ENCODE measurements around the gene COG5.

DNA sequence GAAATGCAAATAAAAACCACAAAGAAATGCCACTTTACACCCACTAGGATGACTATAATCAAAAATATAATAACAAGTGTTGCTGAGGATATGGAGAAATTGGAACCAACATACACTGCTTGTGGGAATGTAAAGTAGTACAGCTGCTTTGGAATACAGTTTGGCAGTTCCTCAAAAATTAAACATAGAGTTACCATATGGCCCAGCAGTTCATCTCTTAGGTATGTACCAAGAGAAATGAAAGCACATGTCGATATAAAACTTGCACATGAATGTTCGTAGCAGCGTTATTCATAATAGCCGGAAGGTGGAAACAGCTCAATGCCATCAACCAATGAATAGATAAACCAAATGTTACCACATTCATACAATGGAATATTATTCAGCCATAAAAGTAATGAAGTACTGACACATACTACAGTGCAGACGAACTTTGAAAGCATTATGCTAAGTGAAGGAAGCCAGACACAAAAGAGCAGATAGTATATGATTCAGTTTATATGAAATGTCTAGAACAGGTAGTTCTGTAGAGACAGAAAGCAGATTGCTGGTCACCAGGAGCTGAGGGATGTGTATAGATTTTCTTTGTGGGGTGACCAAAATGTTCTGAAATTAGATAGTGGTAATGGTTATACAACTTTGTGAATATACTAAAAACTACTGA, 28.8 kb upstream of the COG5 start:
- no peak for TF ChIP-seq POLR2AphosphoS5 (IDR thresholded peaks at IDR 0.05; ENCODE audit: low read depth, low read length)
- TF ChIP-seq, protein P1, sequence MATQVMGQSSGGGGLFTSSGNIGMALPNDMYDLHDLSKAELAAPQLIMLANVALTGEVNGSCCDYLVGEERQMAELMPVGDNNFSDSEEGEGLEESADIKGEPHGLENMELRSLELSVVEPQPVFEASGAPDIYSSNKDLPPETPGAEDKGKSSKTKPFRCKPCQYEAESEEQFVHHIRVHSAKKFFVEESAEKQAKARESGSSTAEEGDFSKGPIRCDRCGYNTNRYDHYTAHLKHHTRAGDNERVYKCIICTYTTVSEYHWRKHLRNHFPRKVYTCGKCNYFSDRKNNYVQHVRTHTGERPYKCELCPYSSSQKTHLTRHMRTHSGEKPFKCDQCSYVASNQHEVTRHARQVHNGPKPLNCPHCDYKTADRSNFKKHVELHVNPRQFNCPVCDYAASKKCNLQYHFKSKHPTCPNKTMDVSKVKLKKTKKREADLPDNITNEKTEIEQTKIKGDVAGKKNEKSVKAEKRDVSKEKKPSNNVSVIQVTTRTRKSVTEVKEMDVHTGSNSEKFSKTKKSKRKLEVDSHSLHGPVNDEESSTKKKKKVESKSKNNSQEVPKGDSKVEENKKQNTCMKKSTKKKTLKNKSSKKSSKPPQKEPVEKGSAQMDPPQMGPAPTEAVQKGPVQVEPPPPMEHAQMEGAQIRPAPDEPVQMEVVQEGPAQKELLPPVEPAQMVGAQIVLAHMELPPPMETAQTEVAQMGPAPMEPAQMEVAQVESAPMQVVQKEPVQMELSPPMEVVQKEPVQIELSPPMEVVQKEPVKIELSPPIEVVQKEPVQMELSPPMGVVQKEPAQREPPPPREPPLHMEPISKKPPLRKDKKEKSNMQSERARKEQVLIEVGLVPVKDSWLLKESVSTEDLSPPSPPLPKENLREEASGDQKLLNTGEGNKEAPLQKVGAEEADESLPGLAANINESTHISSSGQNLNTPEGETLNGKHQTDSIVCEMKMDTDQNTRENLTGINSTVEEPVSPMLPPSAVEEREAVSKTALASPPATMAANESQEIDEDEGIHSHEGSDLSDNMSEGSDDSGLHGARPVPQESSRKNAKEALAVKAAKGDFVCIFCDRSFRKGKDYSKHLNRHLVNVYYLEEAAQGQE (IDR thresholded peaks at IDR 0.05; ENCODE audit: insufficient read depth in 1 of 2, low read depth in 2 of 2, low read length in 2 of 2): no peak
- no peak for TF ChIP-seq SIN3A (IDR thresholded peaks at IDR 0.05; ENCODE audit: borderline replicate concordance, insufficient read depth, low read length)
- TF ChIP-seq TAF1 (IDR thresholded peaks at IDR 0.05; ENCODE audit: borderline replicate concordance, insufficient read depth, low read length): no peak
- no peak for TF ChIP-seq FOXP2 (optimal IDR thresholded peaks at IDR 0.05; ENCODE audit: borderline replicate concordance, extremely low read depth, extremely low read length, insufficient read depth)

Measured in PFSK-1 (cell line).